Measurements from ENCODE around the gene COL6A3.

DNA sequence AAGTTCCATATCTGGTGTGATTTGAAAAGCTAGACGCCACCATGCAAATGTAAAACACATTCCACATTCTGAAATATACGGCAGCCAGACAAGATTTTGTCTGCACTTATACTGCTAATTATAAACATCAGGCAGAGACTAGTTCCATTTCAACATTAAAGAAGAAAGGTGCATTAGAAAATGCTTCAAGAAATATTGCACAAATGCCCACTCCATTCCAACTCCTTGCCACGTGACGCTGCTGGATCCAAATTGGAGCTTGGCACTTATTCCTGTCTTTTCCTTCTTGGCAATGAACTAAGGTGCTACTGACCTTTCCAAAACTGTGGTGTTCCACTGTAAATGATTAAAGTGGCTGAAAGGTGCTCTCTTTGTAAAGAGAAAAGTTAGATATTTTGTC is 6.3 kb downstream of the COL6A3 start:
- TF ChIP-seq, protein P1, sequence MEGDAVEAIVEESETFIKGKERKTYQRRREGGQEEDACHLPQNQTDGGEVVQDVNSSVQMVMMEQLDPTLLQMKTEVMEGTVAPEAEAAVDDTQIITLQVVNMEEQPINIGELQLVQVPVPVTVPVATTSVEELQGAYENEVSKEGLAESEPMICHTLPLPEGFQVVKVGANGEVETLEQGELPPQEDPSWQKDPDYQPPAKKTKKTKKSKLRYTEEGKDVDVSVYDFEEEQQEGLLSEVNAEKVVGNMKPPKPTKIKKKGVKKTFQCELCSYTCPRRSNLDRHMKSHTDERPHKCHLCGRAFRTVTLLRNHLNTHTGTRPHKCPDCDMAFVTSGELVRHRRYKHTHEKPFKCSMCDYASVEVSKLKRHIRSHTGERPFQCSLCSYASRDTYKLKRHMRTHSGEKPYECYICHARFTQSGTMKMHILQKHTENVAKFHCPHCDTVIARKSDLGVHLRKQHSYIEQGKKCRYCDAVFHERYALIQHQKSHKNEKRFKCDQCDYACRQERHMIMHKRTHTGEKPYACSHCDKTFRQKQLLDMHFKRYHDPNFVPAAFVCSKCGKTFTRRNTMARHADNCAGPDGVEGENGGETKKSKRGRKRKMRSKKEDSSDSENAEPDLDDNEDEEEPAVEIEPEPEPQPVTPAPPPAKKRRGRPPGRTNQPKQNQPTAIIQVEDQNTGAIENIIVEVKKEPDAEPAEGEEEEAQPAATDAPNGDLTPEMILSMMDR (conservative IDR thresholded peaks at IDR 0.05 in 1 of 2, IDR thresholded peaks at IDR 0.05 in 1 of 2; ENCODE audit: low read depth in 1 of 2, low read length in 2 of 2) = no peak
- TF ChIP-seq EZH2 (IDR thresholded peaks at IDR 0.05; ENCODE audit: low read length, missing control alignments) = no peak
